ENCODE results near the gene CEACAM3.

DNA sequence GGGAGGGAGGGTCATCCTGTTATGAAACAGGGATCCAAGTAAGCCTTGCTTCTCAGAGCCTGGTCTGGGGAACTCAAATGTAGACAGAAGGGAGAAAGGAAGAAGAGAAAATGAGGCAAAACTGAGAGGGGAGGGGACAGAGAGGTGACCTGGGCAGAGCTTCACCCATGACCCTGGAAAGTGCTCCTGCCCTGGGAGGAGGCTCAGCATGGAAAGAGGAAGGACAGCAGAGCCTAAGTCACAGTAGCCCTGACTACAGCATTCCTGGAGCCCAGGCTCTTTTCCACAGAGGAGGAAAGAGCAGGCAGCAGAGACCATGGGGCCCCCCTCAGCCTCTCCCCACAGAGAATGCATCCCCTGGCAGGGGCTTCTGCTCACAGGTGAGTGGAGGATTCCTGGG lies at the start of gene CEACAM3:
- TF ChIP-seq POLR2A (IDR thresholded peaks at IDR 0.05) = no peak
- TF ChIP-seq, protein P1, sequence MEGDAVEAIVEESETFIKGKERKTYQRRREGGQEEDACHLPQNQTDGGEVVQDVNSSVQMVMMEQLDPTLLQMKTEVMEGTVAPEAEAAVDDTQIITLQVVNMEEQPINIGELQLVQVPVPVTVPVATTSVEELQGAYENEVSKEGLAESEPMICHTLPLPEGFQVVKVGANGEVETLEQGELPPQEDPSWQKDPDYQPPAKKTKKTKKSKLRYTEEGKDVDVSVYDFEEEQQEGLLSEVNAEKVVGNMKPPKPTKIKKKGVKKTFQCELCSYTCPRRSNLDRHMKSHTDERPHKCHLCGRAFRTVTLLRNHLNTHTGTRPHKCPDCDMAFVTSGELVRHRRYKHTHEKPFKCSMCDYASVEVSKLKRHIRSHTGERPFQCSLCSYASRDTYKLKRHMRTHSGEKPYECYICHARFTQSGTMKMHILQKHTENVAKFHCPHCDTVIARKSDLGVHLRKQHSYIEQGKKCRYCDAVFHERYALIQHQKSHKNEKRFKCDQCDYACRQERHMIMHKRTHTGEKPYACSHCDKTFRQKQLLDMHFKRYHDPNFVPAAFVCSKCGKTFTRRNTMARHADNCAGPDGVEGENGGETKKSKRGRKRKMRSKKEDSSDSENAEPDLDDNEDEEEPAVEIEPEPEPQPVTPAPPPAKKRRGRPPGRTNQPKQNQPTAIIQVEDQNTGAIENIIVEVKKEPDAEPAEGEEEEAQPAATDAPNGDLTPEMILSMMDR (IDR thresholded peaks at IDR 0.05) = no peak
- no peak for TF ChIP-seq POLR2AphosphoS5 (IDR thresholded peaks at IDR 0.05)
- no peak for TF ChIP-seq EP300 (IDR thresholded peaks at IDR 0.05)
